Muscle layer of colon (tissue), 2 donors: ENCODE data around the gene SMIM28.

ENCODE experiments used
- H3K27ac ChIP-seq: one replicate; pipeline ENCODE4 v1.7.0; 2013; ENCODE audit warnings: low read depth, mild to moderate bottlenecking, low read length, moderate library complexity
- H3K27me3 ChIP-seq, 2 donors: one replicate each; pipeline ENCODE4 v1.7.0; 2013; ENCODE audit warnings: low read length in 2 of 2, mild to moderate bottlenecking in 2 of 2; ENCODE audit not compliant: insufficient read depth in 2 of 2, control insufficient read depth in 1 of 2
- H3K36me3 ChIP-seq: one replicate; pipeline ENCODE4 v1.7.0; 2013; ENCODE audit warnings: mild to moderate bottlenecking, low read length; ENCODE audit not compliant: insufficient read depth
- H3K4me1 ChIP-seq: one replicate; pipeline ENCODE4 v1.7.0; 2013; ENCODE audit warnings: mild to moderate bottlenecking, low read length; ENCODE audit not compliant: insufficient read depth
- H3K4me3 ChIP-seq, 2 donors: one replicate each; pipeline ENCODE4 v1.7.0; 2013; ENCODE audit warnings: low read length in 2 of 2, low read depth in 1 of 2, mild to moderate bottlenecking in 1 of 2, moderate library complexity in 1 of 2
- H3K9ac ChIP-seq: one replicate; pipeline ENCODE4 v1.7.0; 2013; ENCODE audit warnings: low read length
- H3K9me3 ChIP-seq: one replicate; pipeline ENCODE4 v1.7.0; 2013; ENCODE audit warnings: mild to moderate bottlenecking, low read length
- donor health status: abdominal sarcoma.
- donor health status: Adenocarcinoma of cecum.

Gene SMIM28

DNA sequence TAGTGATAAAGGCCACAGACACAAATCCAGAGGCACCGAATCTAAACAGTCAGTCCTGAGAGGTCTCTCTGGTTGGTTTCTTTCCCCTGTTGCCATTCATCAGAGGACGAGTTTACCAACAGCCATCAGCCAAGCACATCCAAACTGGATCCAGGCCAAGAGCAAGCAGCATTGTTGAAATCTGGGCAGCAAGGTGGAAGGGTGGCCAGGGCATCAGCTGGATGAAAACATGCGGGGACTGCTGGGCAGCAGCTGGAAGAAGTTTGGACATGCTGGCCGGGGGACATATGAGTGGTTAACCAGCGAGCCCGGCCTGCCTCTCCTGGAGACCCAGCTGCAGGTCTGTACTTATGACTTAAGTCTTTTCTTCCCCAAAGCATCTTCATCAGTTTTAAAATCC lies at the start of gene SMIM28:
Gene SMIM28, plus strand, starts transcription at position 62 of the 400 bp plus-strand sequence. Its CDS starts 168 bp downstream, at position 230.
- H3K4me1 ChIP-seq = no peaks in the 10 kb centered on the region
- no peak within 1 kb of the TSS for H3K27ac ChIP-seq
- H3K9me3 ChIP-seq = no peaks in the 10 kb centered on the region
- no peak within 1 kb of the TSS for H3K4me3 ChIP-seq
- no peaks in the 10 kb centered on the region for H3K36me3 ChIP-seq
- H3K27me3 ChIP-seq = no peaks in the 10 kb centered on the region
- H3K9ac ChIP-seq = no peak within 1 kb of the TSS

- Histone ChIP-seq H3K27ac (no peak overlapping the region), H3K36me3 (no peaks in the 10 kb centered on the region), H3K27me3 (no peaks in the 10 kb centered on the region), H3K4me1 (no peaks in the 10 kb centered on the region), H3K4me3 (no peak overlapping the region), H3K9me3 (no peaks in the 10 kb centered on the region), H3K9ac (no peak overlapping the region)
Measured at GRCh38 chr6:138328210-138328609, 49.5 kb upstream of the SMIM28 start.

DNA sequence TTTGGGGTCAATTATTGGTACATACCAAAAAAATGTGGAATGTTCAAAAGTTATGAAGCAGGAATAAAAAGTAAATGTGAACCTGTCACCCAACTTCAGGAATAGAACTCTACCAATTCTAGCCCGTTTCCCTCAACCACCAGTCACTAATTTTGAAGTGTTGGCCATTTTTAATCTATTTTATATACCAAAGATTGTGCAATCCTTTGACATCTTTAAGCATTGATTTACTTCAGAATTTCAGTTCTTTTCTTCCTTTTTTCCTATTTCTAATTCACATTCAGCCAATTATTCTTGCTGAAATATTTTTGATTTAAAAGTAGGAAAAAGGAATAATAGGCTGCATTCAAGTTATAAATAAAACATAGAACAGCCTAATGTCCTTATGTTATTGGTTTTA lies 46.9 kb upstream of the SMIM28 start:
- Histone ChIP-seq H3K36me3 (no peaks in the 10 kb centered on the region), H3K9me3 (no peaks in the 10 kb centered on the region)

GRCh38 chr6:138331444-138331843 lies 46.3 kb upstream of the SMIM28 start:
- Histone ChIP-seq H3K4me3 (no peak overlapping the region), H3K36me3 (no peaks in the 10 kb centered on the region), H3K9me3 (no peaks in the 10 kb centered on the region), H3K27ac (no peak overlapping the region), H3K4me1 (no peaks in the 10 kb centered on the region), H3K9ac (no peak overlapping the region), H3K27me3 (no peaks in the 10 kb centered on the region)

More for the DNA sequence above, 46.9 kb upstream of the SMIM28 start:
- Histone ChIP-seq H3K4me1 (no peaks in the 10 kb centered on the region), H3K9ac (no peak overlapping the region), H3K4me3 (no peak overlapping the region), H3K27me3 (no peaks in the 10 kb centered on the region), H3K27ac (no peak overlapping the region)

DNA sequence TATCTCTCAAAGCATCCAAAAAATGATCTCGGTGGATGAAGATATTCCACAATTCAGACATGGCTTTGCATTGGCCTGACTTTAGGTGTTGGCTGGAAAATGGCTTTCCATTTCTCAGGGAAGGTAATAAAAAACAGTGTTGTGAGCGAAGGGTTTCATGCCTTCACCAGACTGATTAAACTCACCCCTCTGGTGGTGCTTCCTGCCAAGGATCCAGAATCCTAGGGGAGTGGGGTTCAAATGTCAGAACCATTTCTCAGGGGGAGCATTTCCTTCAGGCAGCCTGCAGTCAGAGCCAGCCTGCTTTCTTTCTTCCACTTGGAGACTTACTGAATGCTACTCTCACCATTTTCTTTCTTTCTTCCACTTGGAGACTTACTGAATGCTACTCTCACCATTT lies 45.7 kb upstream of the SMIM28 start:
- Histone ChIP-seq H3K36me3 (no peaks in the 10 kb centered on the region), H3K27ac (no peak overlapping the region), H3K9me3 (no peaks in the 10 kb centered on the region), H3K4me3 (no peak overlapping the region), H3K4me1 (no peaks in the 10 kb centered on the region), H3K9ac (no peak overlapping the region), H3K27me3 (no peaks in the 10 kb centered on the region)

DNA sequence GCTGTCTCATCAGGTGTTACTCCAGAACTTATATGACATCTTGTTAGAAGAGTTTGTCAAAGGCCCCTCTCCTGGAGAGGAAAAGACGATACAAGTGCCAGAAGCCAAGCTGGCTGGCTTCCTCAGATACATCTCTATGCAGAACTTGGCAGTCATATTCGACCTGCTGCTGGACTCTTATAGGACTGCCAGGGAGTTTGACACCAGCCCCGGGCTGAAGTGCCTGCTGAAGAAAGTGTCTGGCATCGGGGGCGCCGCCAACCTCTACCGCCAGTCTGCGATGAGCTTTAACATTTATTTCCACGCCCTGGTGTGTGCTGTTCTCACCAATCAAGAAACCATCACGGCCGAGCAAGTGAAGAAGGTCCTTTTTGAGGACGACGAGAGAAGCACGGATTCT lies 43.7 kb upstream of the SMIM28 start:
- Histone ChIP-seq H3K27ac (no peak overlapping the region), H3K9ac (no peak overlapping the region), H3K27me3 (no peaks in the 10 kb centered on the region), H3K36me3 (no peaks in the 10 kb centered on the region), H3K9me3 (no peaks in the 10 kb centered on the region), H3K4me1 (no peaks in the 10 kb centered on the region), H3K4me3 (no peak overlapping the region)

- no peaks in the 10 kb centered on the region for H3K9me3 ChIP-seq
- no peaks in the 10 kb centered on the region for H3K36me3 ChIP-seq
- no peaks in the 10 kb centered on the region for H3K4me1 ChIP-seq
- H3K27ac ChIP-seq = no peak overlapping the region
- H3K4me3 ChIP-seq = no peak overlapping the region
- no peaks in the 10 kb centered on the region for H3K27me3 ChIP-seq
- H3K9ac ChIP-seq = no peak overlapping the region
Measured at GRCh38 chr6:138334963-138335362, 42.7 kb upstream of the SMIM28 start.

GRCh38 chr6:138336221-138336620 lies 41.5 kb upstream of the SMIM28 start:
- no peaks in the 10 kb centered on the region for H3K36me3 ChIP-seq
- no peak overlapping the region for H3K9ac ChIP-seq
- no peaks in the 10 kb centered on the region for H3K9me3 ChIP-seq
- no peak overlapping the region for H3K4me3 ChIP-seq
- H3K27me3 ChIP-seq = no peaks in the 10 kb centered on the region
- H3K4me1 ChIP-seq = no peaks in the 10 kb centered on the region
- H3K27ac ChIP-seq = no peak overlapping the region

- no peaks in the 10 kb centered on the region for H3K4me1 ChIP-seq
- no peaks in the 10 kb centered on the region for H3K9me3 ChIP-seq
- H3K27me3 ChIP-seq = no peaks in the 10 kb centered on the region
- no peak overlapping the region for H3K9ac ChIP-seq
- H3K27ac ChIP-seq = no peak overlapping the region
- H3K4me3 ChIP-seq = no peak overlapping the region
- no peaks in the 10 kb centered on the region for H3K36me3 ChIP-seq
Measured at GRCh38 chr6:138337076-138337475, 40.6 kb upstream of the SMIM28 start.

DNA sequence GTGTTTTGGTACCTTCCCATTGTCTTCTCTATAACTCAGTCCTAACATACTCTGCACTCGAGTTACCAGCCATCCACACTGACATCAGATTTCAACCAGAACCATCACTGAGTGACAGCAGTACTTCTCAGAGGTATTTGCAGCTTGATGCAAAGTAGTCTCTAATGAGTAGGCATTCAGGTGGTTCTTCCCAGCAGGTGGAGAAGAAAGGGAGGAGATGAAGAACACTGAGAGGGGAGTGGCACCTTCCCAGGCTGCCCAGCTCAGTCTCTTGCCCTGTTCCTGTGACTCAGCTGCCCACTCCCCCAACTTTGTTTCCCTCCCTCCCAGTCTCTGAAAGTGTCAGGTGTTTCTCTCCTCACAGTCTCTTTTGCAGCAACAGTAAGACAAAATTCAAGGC lies 38.7 kb upstream of the SMIM28 start:
- Histone ChIP-seq H3K9ac (no peak overlapping the region), H3K9me3 (no peaks in the 10 kb centered on the region), H3K4me1 (no peaks in the 10 kb centered on the region), H3K36me3 (no peaks in the 10 kb centered on the region), H3K27me3 (no peaks in the 10 kb centered on the region), H3K27ac (no peak overlapping the region), H3K4me3 (no peak overlapping the region)

- Histone ChIP-seq H3K9me3 (no peaks in the 10 kb centered on the region), H3K9ac (no peak overlapping the region), H3K27me3 (no peaks in the 10 kb centered on the region), H3K36me3 (no peaks in the 10 kb centered on the region), H3K4me3 (no peak overlapping the region), H3K4me1 (no peaks in the 10 kb centered on the region), H3K27ac (no peak overlapping the region)
Measured at GRCh38 chr6:138341176-138341575, 36.5 kb upstream of the SMIM28 start.

DNA sequence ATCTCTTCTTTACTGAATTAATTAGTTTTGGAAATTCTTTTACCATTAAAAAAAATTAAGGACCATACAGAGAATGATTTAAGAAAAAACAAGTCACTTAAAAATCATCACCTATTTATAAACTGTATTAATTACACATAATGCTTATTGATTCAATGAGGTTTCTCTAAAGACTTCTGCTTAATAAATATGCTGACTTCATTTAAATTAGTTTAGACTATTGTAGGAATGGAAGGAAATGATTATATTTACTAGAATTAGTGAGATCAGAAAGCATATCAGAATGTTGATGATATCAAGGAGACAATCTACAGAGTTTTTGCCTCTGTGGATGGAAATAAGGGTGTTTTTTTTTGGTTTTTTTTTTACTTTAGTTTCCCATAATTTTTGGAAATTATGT lies 34.6 kb upstream of the SMIM28 start:
- H3K4me1 ChIP-seq = no peaks in the 10 kb centered on the region
- no peaks in the 10 kb centered on the region for H3K27me3 ChIP-seq
- no peaks in the 10 kb centered on the region for H3K36me3 ChIP-seq
- no peaks in the 10 kb centered on the region for H3K9me3 ChIP-seq
- H3K9ac ChIP-seq = no peak overlapping the region
- no peak overlapping the region for H3K4me3 ChIP-seq
- no peak overlapping the region for H3K27ac ChIP-seq
